Epithelial cell of proximal tubule (primary cell): ENCODE measurements around the gene PCDHB7. TPM values are rescaled to one million over a fixed set of nuclear protein-coding genes. Genes with fewer than 3 reads are reported as not detected.
"Not testable (repeated sequence)": the region's sequence is repeated elsewhere in the genome, so short reads cannot be mapped to it uniquely, and the experiment has no call there.

ENCODE experiments used
- DNase-seq: peaks from one replicate; pipeline ENCODE4 v3.0.0-alpha.2; 2011; ENCODE audit warnings: low read depth
- H3K4me3 ChIP-seq: 2 replicates; pipeline ENCODE4 v1.5.1; 2011; ENCODE audit warnings: low read depth, mild to moderate bottlenecking, low read length
- total RNA-seq: library from RNA; depleted of rRNA; stranded (reverse); fragments of >200 nt; gene quantifications from 2 replicates; pipeline ENCODE4 v1.2.3, GENCODE V29; 2015
- TF ChIP-seq, protein P1 (sequence below): conservative IDR thresholded peaks from 2 replicates; pipeline ENCODE4 v1.5.1; 2012; ENCODE audit warnings: low read depth, mild to moderate bottlenecking, low read length

PCDHB7 gene
- total RNA-seq, 1 donor from 2014 or later, result not detected

DNA sequence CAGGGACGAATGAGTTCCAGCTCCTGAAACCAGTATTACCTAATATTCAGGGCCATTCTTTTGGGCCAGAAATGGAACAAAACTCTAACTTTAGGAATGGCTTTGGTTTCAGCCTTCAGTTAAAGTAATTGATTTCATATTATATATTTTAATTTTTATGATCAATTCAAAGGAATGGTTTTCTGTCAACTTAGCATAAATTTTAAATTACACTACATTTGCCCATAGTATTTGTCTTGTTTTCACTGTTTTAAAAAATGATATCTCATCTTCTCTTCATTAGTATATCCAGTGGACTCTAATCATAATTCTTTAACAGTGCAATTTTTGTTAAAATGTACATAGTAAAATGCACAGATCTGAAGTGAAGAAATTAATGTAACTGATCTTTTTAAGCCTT, 7.9 kb downstream of the PCDHB7 start:
- DNase-seq, result no peak
- TF ChIP-seq, protein P1, sequence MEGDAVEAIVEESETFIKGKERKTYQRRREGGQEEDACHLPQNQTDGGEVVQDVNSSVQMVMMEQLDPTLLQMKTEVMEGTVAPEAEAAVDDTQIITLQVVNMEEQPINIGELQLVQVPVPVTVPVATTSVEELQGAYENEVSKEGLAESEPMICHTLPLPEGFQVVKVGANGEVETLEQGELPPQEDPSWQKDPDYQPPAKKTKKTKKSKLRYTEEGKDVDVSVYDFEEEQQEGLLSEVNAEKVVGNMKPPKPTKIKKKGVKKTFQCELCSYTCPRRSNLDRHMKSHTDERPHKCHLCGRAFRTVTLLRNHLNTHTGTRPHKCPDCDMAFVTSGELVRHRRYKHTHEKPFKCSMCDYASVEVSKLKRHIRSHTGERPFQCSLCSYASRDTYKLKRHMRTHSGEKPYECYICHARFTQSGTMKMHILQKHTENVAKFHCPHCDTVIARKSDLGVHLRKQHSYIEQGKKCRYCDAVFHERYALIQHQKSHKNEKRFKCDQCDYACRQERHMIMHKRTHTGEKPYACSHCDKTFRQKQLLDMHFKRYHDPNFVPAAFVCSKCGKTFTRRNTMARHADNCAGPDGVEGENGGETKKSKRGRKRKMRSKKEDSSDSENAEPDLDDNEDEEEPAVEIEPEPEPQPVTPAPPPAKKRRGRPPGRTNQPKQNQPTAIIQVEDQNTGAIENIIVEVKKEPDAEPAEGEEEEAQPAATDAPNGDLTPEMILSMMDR, result no peak
- no peak overlapping the region for H3K4me3 ChIP-seq

DNA sequence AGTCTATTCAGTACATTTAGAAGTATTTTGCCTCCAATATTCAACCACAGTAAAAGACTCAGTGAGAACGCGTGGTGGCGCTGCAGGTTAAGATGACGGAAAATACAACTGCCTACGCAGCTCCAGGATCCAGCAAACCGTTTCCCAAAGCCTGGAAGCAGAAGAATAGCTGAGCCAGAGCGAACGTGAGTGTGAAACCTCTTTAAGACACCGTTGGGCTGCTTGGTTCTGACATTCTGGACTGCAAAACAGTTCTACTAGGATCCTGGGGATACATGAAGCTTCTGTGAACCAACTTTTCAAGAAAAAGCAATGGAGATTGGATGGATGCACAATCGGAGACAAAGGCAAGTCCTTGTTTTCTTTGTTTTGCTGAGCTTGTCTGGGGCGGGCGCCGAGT, 9.8 kb downstream of the PCDHB7 start, which contains the start of gene PCDHB16:
PCDHB16 (plus strand) TSS at position 140 of the 400 bp plus-strand sequence; CDS start at position 313, 173 bp downstream.
- peak within 1 kb of the TSS; percentile 22 for H3K4me3 ChIP-seq
- TF ChIP-seq, protein P1, result peak; percentile 39
- no peak for DNase-seq

DNA sequence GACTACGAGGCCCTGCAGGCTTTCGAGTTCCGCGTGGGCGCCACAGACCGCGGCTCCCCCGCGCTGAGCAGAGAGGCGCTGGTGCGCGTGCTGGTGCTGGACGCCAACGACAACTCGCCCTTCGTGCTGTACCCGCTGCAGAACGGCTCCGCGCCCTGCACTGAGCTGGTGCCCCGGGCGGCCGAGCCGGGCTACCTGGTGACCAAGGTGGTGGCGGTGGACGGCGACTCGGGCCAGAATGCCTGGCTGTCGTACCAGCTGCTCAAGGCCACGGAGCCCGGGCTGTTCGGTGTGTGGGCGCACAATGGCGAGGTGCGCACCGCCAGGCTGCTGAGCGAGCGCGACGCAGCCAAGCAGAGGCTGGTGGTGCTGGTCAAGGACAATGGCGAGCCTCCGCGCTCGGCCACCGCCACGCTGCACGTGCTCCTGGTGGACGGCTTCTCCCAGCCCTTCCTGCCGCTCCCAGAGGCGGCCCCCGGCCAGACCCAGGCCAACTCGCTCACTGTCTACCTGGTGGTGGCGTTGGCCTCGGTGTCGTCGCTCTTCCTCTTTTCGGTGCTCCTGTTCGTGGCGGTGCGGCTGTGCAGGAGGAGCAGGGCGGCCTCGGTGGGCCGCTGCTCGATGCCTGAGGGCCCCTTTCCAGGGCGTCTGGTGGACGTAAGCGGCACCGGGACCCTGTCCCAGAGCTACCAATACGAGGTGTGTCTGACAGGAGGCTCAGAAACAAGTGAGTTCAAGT, 11.8 kb downstream of the PCDHB7 start:
- H3K4me3 ChIP-seq, DNase-seq: not testable (repeated sequence)

DNA sequence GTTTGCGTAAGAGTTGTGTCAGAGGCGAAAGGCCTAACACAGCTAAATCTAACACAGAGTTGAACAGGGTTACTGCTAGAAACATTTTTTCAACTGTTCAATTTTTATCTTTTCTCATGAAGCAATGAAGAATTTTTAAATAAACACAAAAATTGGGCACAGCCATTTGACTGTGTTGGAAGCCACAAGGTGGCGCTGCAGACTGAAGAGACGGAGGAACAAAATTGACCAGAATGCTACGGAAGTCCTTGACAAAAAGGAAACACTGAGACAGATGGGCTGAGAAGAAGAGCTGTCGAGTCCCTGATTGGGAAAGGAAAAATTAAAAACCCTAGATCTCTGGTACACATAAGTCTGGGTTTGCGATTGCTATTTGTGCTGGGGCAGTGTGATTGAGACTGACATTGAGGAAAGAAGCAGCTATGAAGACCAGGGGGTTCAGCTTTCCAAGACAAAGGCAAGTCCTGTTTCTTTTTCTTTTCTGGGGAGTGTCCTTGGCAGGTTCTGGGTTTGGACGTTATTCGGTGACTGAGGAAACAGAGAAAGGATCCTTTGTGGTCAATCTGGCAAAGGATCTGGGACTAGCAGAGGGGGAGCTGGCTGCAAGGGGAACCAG, 14.6 kb downstream of the PCDHB7 start, which contains the start of gene PCDHB9:
PCDHB9 (plus strand) TSS at position 265 of the 616 bp plus-strand sequence; CDS start at position 423, 158 bp downstream.
- DNase-seq, result no peak
- H3K4me3 ChIP-seq, result no peak within 1 kb of the TSS
- TF ChIP-seq, protein P1, result peak; percentile 38

DNA sequence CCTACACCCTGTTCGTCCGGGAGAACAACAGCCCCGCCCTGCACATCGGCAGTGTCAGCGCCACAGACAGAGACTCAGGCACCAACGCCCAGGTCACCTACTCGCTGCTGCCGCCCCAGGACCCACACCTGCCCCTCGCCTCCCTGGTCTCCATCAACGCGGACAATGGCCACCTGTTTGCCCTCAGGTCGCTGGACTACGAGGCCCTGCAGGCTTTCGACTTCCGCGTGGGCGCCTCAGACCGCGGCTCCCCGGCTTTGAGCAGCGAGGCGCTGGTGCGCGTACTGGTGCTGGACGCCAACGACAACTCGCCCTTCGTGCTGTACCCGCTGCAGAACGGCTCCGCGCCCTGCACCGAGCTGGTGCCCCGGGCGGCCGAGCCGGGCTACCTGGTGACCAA, 16.2 kb downstream of the PCDHB7 start:
- not testable (repeated sequence) for H3K4me3 ChIP-seq, DNase-seq

DNA sequence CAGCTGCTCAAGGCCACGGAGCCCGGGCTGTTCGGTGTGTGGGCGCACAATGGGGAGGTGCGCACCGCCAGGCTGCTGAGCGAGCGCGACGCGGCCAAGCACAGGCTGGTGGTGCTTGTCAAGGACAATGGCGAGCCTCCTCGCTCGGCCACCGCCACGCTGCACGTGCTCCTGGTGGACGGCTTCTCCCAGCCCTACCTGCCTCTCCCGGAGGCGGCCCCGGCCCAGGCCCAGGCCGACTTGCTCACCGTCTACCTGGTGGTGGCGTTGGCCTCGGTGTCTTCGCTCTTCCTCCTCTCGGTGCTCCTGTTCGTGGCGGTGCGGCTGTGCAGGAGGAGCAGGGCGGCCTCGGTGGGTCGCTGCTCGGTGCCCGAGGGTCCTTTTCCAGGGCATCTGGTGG, 16.7 kb downstream of the PCDHB7 start:
- not testable (repeated sequence) for H3K4me3 ChIP-seq, DNase-seq

DNA sequence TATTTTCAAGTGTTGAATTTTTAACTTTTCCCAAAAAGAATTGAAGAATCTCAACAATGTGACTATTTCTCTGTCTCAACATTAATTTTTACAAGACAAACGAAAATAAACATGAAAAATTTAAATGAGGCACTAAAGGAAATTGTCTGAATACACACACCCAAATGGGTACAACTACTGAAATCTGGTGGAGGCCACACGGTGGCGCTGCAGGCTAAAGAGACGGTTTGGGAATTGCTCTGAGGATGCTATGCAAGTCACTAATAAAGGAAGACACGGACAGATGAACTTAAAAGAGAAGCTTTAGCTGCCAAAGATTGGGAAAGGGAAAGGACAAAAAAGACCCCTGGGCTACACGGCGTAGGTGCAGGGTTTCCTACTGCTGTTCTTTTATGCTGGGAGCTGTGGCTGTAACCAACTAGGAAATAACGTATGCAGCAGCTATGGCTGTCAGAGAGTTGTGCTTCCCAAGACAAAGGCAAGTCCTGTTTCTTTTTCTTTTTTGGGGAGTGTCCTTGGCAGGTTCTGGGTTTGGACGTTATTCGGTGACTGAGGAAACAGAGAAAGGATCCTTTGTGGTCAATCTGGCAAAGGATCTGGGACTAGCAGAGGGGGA, 19.8 kb downstream of the PCDHB7 start, which contains the start of gene PCDHB10:
PCDHB10 (plus strand) TSS at position 244 of the 616 bp plus-strand sequence; CDS start at position 444, 200 bp downstream.
- TF ChIP-seq, protein P1, result peak; percentile 48
- H3K4me3 ChIP-seq, result no peak within 1 kb of the TSS
- no peak for DNase-seq

DNA sequence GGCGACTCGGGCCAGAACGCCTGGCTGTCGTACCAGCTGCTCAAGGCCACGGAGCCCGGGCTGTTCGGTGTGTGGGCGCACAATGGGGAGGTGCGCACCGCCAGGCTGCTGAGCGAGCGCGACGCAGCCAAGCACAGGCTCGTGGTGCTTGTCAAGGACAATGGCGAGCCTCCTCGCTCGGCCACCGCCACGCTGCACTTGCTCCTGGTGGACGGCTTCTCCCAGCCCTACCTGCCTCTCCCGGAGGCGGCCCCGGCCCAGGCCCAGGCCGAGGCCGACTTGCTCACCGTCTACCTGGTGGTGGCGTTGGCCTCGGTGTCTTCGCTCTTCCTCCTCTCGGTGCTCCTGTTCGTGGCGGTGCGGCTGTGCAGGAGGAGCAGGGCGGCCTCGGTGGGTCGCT, 21.9 kb downstream of the PCDHB7 start:
- DNase-seq, H3K4me3 ChIP-seq: not testable (repeated sequence)

DNA sequence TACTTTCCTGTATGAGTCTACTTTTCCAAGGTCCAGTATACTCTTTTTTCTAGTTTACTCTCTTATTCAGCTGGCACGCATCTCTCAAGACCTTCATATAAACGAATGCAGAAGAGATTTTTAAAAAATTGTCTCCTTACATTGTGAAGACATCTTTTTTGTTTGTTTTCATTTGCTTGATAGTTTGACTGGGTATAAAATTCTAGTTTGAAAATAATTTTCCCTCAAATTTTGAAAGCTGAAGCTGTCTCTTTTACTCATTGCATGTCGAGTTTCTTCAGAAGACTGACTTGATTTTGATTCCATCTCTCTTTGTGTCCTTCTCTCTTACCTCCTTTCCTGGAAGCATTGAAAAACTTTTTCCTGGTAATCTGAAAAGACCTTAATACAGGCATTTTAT, 23.9 kb downstream of the PCDHB7 start:
- no peak for DNase-seq
- no peak overlapping the region for H3K4me3 ChIP-seq
- TF ChIP-seq, protein P1, result no peak
